ENCODE measurements around the gene CADM1. TPM values are rescaled to one million over a fixed set of nuclear protein-coding genes. Genes with fewer than 3 reads are reported as not detected.

CADM1 gene
- total and polyA plus RNA-seq, 2 experiments from 2014 or later, result 48.4 to 54.3 TPM

GRCh38 chr11:115423728-115424459 lies 80.3 kb downstream of the CADM1 start:
- H3K79me2 ChIP-seq, result no peaks in the 10 kb centered on the region
- H3K4me2 ChIP-seq, result no peak overlapping the region
- H3K9me3 ChIP-seq (ENCODE audit: low read depth), result no peaks in the 10 kb centered on the region
- 59% methylated on average over 7 of the region's 7 CpGs for WGBS (ENCODE audit: low lambda C conversion rate, missing lambda C conversion rate)
- H3K9me2 ChIP-seq (replicated peaks; ENCODE audit: insufficient read depth), result no peaks in the 10 kb centered on the region
- no peaks in the 10 kb centered on the region for H4K20me1 ChIP-seq (ENCODE audit: insufficient read depth, poor library complexity, severe bottlenecking)
- H3K27me3 ChIP-seq, result no peaks in the 10 kb centered on the region
- no peak for DNase-seq (ENCODE audit: low spot score)
- no peaks in the 10 kb centered on the region for H3K4me1 ChIP-seq (ENCODE audit: insufficient read depth)
- no peak overlapping the region for H3K27ac ChIP-seq
- no peak overlapping the region for H3K4me3 ChIP-seq
- H3K36me3 ChIP-seq (replicated peaks; ENCODE audit: insufficient read depth, low read depth), result no peaks in the 10 kb centered on the region
- TF ChIP-seq CTCF (IDR thresholded peaks at IDR 0.05; ENCODE audit: poor library complexity), result no peak
- no peak for TF ChIP-seq EZH2 (IDR thresholded peaks at IDR 0.05; ENCODE audit: borderline replicate concordance)
- no peak for TF ChIP-seq EZH2phosphoT487 (IDR thresholded peaks at IDR 0.05; ENCODE audit: low read depth, severe bottlenecking, unreplicated experiment)
- no peak overlapping the region for H2AFZ ChIP-seq

GRCh38 chr11:115421992-115422689 lies 82.1 kb downstream of the CADM1 start:
- Histone ChIP-seq H3K79me2 (peaks cover 2% of the 10 kb centered on the region), H3K9me2 (replicated peaks; ENCODE audit: insufficient read depth) (no peaks in the 10 kb centered on the region), H3K36me3 (replicated peaks; ENCODE audit: insufficient read depth, low read depth) (no peaks in the 10 kb centered on the region), H3K9me3 (ENCODE audit: low read depth) (no peaks in the 10 kb centered on the region), H3K27ac (no peak overlapping the region), H3K4me1 (ENCODE audit: insufficient read depth) (no peaks in the 10 kb centered on the region), H3K27me3 (no peaks in the 10 kb centered on the region), H3K4me2 (no peak overlapping the region), H3K4me3 (no peak overlapping the region), H4K20me1 (ENCODE audit: insufficient read depth, poor library complexity, severe bottlenecking) (no peaks in the 10 kb centered on the region), H2AFZ (no peak overlapping the region)
- 72% methylated on average over 6 of the region's 6 CpGs for WGBS (ENCODE audit: low lambda C conversion rate, missing lambda C conversion rate)
- DNase-seq (ENCODE audit: low spot score), result no peak
- no peak for TF ChIP-seq EZH2phosphoT487 (IDR thresholded peaks at IDR 0.05; ENCODE audit: low read depth, severe bottlenecking, unreplicated experiment)
- no peak for TF ChIP-seq CTCF (IDR thresholded peaks at IDR 0.05; ENCODE audit: poor library complexity)
- no peak for TF ChIP-seq EZH2 (IDR thresholded peaks at IDR 0.05; ENCODE audit: borderline replicate concordance)

GRCh38 chr11:115421352-115421991 lies 82.7 kb downstream of the CADM1 start:
- Histone ChIP-seq H3K4me2 (no peak overlapping the region), H3K27me3 (no peaks in the 10 kb centered on the region), H4K20me1 (ENCODE audit: insufficient read depth, poor library complexity, severe bottlenecking) (no peaks in the 10 kb centered on the region), H2AFZ (no peak overlapping the region), H3K4me3 (no peak overlapping the region), H3K9me3 (ENCODE audit: low read depth) (no peaks in the 10 kb centered on the region), H3K4me1 (ENCODE audit: insufficient read depth) (no peaks in the 10 kb centered on the region), H3K27ac (no peak overlapping the region), H3K9me2 (replicated peaks; ENCODE audit: insufficient read depth) (no peaks in the 10 kb centered on the region), H3K79me2 (peaks cover 3% of the 10 kb centered on the region), H3K36me3 (replicated peaks; ENCODE audit: insufficient read depth, low read depth) (no peaks in the 10 kb centered on the region)
- no peak for DNase-seq (ENCODE audit: low spot score)
- TF ChIP-seq CTCF (IDR thresholded peaks at IDR 0.05; ENCODE audit: poor library complexity) (no peak), EZH2phosphoT487 (IDR thresholded peaks at IDR 0.05; ENCODE audit: low read depth, severe bottlenecking, unreplicated experiment) (no peak), EZH2 (IDR thresholded peaks at IDR 0.05; ENCODE audit: borderline replicate concordance) (no peak)
- WGBS (ENCODE audit: low lambda C conversion rate, missing lambda C conversion rate), result 75% methylated on average over 9 of the region's 9 CpGs
